Esophagus (tissue), 2 donors: ENCODE data around the gene DGKQ. TPM values are rescaled to one million over a fixed set of nuclear protein-coding genes. Genes with fewer than 3 reads are reported as not detected.

Source experiments
- H3K27ac ChIP-seq, 2 donors: one replicate each; pipeline ENCODE4 v1.5.1; 2013; ENCODE audit warnings: low read depth in 2 of 2, mild to moderate bottlenecking in 2 of 2, inconsistent platforms in 1 of 2, low read length in 1 of 2, moderate library complexity in 1 of 2
- H3K27me3 ChIP-seq, 2 donors: one replicate each; pipeline ENCODE4 v1.6.1; 2013; ENCODE audit warnings: low read length in 2 of 2, control low read depth in 1 of 2, mild to moderate bottlenecking in 1 of 2; ENCODE audit not compliant: insufficient read depth in 2 of 2, control insufficient read depth in 1 of 2
- H3K36me3 ChIP-seq, 2 donors: one replicate each; pipeline ENCODE4 v1.6.1; 2013; ENCODE audit warnings: low read length in 1 of 2; ENCODE audit not compliant: control insufficient read depth in 2 of 2, insufficient read depth in 2 of 2
- H3K4me1 ChIP-seq, 2 donors: one replicate each; pipeline ENCODE4 v1.6.1; 2013; ENCODE audit warnings: low read length in 1 of 2; ENCODE audit not compliant: control insufficient read depth in 2 of 2, insufficient read depth in 2 of 2
- H3K4me3 ChIP-seq, 2 donors: one replicate each; pipeline ENCODE4 v1.5.1; 2013; ENCODE audit warnings: low read length in 2 of 2, mild to moderate bottlenecking in 2 of 2, low read depth in 1 of 2, moderate library complexity in 1 of 2
- H3K9me3 ChIP-seq, 2 donors: one replicate each; pipeline ENCODE4 v1.6.1; 2013; ENCODE audit warnings: mild to moderate bottlenecking in 2 of 2, low read depth in 1 of 2, low read length in 1 of 2, moderate library complexity in 1 of 2; ENCODE audit not compliant: control insufficient read depth in 2 of 2, insufficient read depth in 1 of 2
- WGBS, 2 donors: extraction: QIAGEN DNeasy Blood & Tissue Kit; methylation state at CpG; one replicate each; pipeline ENCODE4 v1.1.7; 2013; 5-methylcytosine and 5-hydroxymethylcytosine counted together
- polyA plus RNA-seq, 2 donors: library from polyadenylated mRNA; stranded (reverse); fragments of 200-250 nt; gene quantifications; one replicate each; pipeline ENCODE4 v1.2.3, GENCODE V29; 2013
- donor health status: healthy with polysubstance abuse.
- donor health status: Bipolar disorder and iron deficiency.

Gene DGKQ
- polyA plus RNA-seq, 2 donors, result 6.8 to 8.0 TPM

GRCh38 chr4:1017211-1017610, 43.8 kb upstream of the DGKQ start:
- no peaks in the 10 kb centered on the region for H3K9me3 ChIP-seq
- H3K4me1 ChIP-seq, result peaks cover 4 to 8% of the 10 kb centered on the region in 2 donors
- no peaks in the 10 kb centered on the region for H3K27me3 ChIP-seq
- H3K36me3 ChIP-seq, result no peaks in the 10 kb centered on the region
- WGBS, 2 donors, result 86 to 87% methylated on average over 16 of the region's 16 CpGs
- no peak overlapping the region for H3K27ac ChIP-seq
- no peak overlapping the region for H3K4me3 ChIP-seq

- no peaks in the 10 kb centered on the region for H3K36me3 ChIP-seq
- 83 to 88% methylated on average over 10 of the region's 10 CpGs for WGBS, 2 donors
- no peak overlapping the region for H3K4me3 ChIP-seq
- H3K27ac ChIP-seq, result no peak overlapping the region
- no peaks in the 10 kb centered on the region for H3K9me3 ChIP-seq
- H3K27me3 ChIP-seq, result no peaks in the 10 kb centered on the region
- peaks cover 4 to 10% of the 10 kb centered on the region in 2 donors for H3K4me1 ChIP-seq
Measured at GRCh38 chr4:1015746-1016145, 42.4 kb upstream of the DGKQ start.

- H3K9me3 ChIP-seq, result no peaks in the 10 kb centered on the region
- 81 to 89% methylated on average over 7 to 8 of the region's 8 CpGs for WGBS, 2 donors
- H3K27me3 ChIP-seq, result no peaks in the 10 kb centered on the region
- no peaks in the 10 kb centered on the region for H3K36me3 ChIP-seq
- H3K4me3 ChIP-seq, result no peak overlapping the region
- no peak overlapping the region for H3K27ac ChIP-seq
- peaks cover 8 to 16% of the 10 kb centered on the region in 2 donors for H3K4me1 ChIP-seq
Measured at GRCh38 chr4:1015179-1015578, 41.8 kb upstream of the DGKQ start.

- WGBS, 2 donors, result 77 to 81% methylated on average over 36 of the region's 36 CpGs
- H3K27ac ChIP-seq, result no peak overlapping the region
- H3K9me3 ChIP-seq, result no peaks in the 10 kb centered on the region
- no peaks in the 10 kb centered on the region for H3K27me3 ChIP-seq
- no peaks in the 10 kb centered on the region for H3K36me3 ChIP-seq
- no peak overlapping the region for H3K4me3 ChIP-seq
- peaks cover 10 to 20% of the 10 kb centered on the region in 2 donors for H3K4me1 ChIP-seq
Measured at GRCh38 chr4:1014291-1015167, 41.2 kb upstream of the DGKQ start.

GRCh38 chr4:1013225-1014073, 40.1 kb upstream of the DGKQ start:
- no peaks in the 10 kb centered on the region for H3K27me3 ChIP-seq
- H3K9me3 ChIP-seq, result no peaks in the 10 kb centered on the region
- WGBS, 2 donors, result 95% methylated on average over 43 of the region's 43 CpGs
- H3K36me3 ChIP-seq, result no peaks in the 10 kb centered on the region
- no peak overlapping the region for H3K4me3 ChIP-seq
- H3K27ac ChIP-seq, result no peak overlapping the region
- H3K4me1 ChIP-seq, result peaks cover 10 to 26% of the 10 kb centered on the region in 2 donors

DNA sequence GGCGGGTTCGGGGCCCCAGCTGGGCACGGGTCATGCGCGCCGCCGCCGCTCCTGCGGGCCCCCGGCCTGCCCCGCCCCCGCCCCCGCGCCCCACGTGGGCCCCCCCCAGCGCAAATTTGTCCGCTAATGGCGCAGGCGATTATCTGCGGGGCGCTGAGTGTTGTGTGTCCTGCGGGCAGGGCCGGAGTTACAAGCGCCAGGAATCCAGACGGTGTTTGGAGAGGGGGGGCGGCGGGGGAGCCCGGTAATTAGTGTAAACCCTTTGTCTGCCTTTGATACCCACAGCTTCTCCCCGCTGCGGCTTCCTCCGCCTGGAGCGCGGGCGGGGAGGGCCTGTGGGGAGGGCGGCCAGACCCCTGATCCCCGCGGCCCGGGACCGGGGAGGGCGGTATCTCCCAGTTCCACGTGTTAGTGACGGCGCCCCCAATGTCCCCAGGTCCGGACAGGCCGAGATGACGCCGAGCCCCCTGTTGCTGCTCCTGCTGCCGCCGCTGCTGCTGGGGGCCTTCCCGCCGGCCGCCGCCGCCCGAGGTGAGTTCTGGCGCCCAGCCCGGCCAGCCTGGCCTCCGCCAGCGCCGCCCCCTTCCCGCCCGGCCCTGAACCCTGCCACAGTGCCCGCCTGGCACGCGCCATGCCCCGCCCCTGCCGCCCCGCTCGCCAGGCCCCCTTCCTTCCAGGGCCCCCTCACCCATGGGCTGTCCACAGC, 38.8 kb upstream of the DGKQ start:
- Histone ChIP-seq H3K4me1 (peaks cover 10 to 26% of the 10 kb centered on the region in 2 donors), H3K36me3 (no peaks in the 10 kb centered on the region), H3K4me3 (peak overlapping the region; percentile 18 to 63), H3K27ac (no peak overlapping the region), H3K9me3 (no peaks in the 10 kb centered on the region), H3K27me3 (peaks cover 0 to 3% of the 10 kb centered on the region in 2 donors)
- WGBS, 2 donors, result 2% methylated on average over 43 to 69 of the region's 69 CpGs

DNA sequence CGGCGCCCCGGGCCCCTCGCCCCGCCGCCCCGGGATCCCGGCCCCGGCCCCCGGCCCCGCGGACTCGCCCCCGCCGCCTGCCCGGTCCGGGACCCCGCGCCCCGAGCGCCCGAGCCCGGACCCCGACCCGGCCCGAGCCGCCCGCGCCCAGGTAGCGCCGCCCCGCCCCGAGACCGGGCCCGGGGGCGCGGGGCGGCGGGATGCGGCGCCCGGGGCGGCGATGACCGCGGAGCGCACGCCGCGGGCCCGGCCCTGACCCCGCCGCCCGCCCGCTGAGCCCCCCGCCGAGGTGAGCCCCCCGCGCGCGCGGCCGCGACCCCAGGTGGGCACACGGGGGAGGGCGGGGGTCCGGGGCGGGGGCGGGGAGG, 38.3 kb upstream of the DGKQ start:
- 1% methylated on average over 33 to 69 of the region's 69 CpGs for WGBS, 2 donors
- Histone ChIP-seq H3K4me3 (peak overlapping the region in 1 of 2 donors; percentile 63), H3K27me3 (peaks cover 0 to 3% of the 10 kb centered on the region in 2 donors)

GRCh38 chr4:1011022-1011665, 37.8 kb upstream of the DGKQ start, which contains the start of gene FGFRL1:
Gene FGFRL1 (plus strand): TSS chr4:1011626. CDS start chr4:1012486, 860 bp downstream.
- 1% methylated on average over 30 to 89 of the region's 89 CpGs for WGBS, 2 donors
- H3K27me3 ChIP-seq, result peaks cover 0 to 5% of the 10 kb centered on the region in 2 donors

More for the DNA sequence above, 38.3 kb upstream of the DGKQ start:
- H3K9me3 ChIP-seq, result no peaks in the 10 kb centered on the region
- no peaks in the 10 kb centered on the region for H3K36me3 ChIP-seq
- H3K27ac ChIP-seq, result no peak overlapping the region
- peaks cover 10 to 26% of the 10 kb centered on the region in 2 donors for H3K4me1 ChIP-seq

More at GRCh38 chr4:1011022-1011665, 37.8 kb upstream of the DGKQ start, which contains the start of gene FGFRL1:
- peak within 1 kb of the TSS; percentile 82 to 92 for H3K27ac ChIP-seq
- no peaks in the 10 kb centered on the region for H3K9me3 ChIP-seq
- peaks cover 10 to 24% of the 10 kb centered on the region in 2 donors for H3K4me1 ChIP-seq
- H3K4me3 ChIP-seq, result peak within 1 kb of the TSS; percentile 63 to 64
- no peaks in the 10 kb centered on the region for H3K36me3 ChIP-seq
